ENCODE data around the gene CAPZB.

DNA sequence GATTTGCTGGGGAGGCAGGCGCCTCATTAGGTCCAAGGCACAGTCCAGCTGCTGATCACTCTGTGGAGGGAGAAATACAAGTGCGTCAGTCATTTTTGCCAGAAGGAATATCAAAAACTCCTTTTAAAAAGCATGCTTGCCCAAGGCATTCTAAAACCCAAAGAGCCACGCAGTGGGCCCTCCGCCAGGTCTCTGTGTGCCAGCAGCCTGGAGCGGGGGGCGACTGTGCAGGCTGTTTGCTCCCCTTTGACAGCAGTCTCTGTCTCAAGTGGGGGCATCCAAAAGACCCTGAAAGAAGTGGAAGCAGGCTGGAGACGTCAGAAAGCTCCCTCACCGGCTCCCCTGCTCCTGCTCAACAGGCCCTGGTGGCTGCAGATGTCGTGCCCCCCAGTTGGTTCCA is 65.6 kb downstream of the CAPZB start:
- TF ChIP-seq SIN3A (IDR thresholded peaks at IDR 0.05; ENCODE audit: borderline replicate concordance, insufficient read depth, low read length) (no peak), POLR2AphosphoS5 (IDR thresholded peaks at IDR 0.05; ENCODE audit: low read depth, low read length) (no peak), REST (IDR thresholded peaks at IDR 0.05; ENCODE audit: insufficient read depth in 1 of 2, low read depth in 2 of 2, low read length in 2 of 2) (no peak), TAF1 (IDR thresholded peaks at IDR 0.05; ENCODE audit: borderline replicate concordance, insufficient read depth, low read length) (no peak)
